H1 (cell line): ENCODE results near the gene TTC21A. TPM values are rescaled to one million over a fixed set of nuclear protein-coding genes. Genes with fewer than 3 reads are reported as not detected.

Experiments
- CTCF ChIA-PET: fragments of 300-600 bp; sonication (Branson Sonifier 250); formaldehyde crosslinking; loops from one replicate; lab custom pipeline; 2021; ENCODE audit not compliant: partially characterized antibody; lab: Charles Lee
- POLR2A ChIA-PET: fragments of 300-600 bp; sonication (Branson Sonifier 250); formaldehyde crosslinking; loops from one replicate; lab custom pipeline; 2021; ENCODE audit warnings: inconsistent platforms; ENCODE audit not compliant: partially characterized antibody; lab: Charles Lee
- DNase-seq, 2 experiments: peaks; one replicate each; pipeline versions ENCODE4 v3.0.0 to v3.0.0-alpha.2; 2010 to 2022; ENCODE audit warnings: low spot score in 2 of 2, low read depth in 1 of 2, mixed read lengths in 1 of 2
- FAIRE-seq: peaks from 2 replicates; lab custom pipeline; 2011; peaks lifted over from hg19 to GRCh38; lab: Jason Lieb, UNC
- H2AFZ ChIP-seq: 2 replicates; pipeline ENCODE4 v1.8.1; 2012; ENCODE audit warnings: low read length, inconsistent platforms
- H2AK5ac ChIP-seq: 2 replicates; pipeline ENCODE4 v1.6.1; 2013; ENCODE audit warnings: low read depth, low read length
- H2BK120ac ChIP-seq: replicated peaks from 2 replicates; pipeline ENCODE3; 2013; ENCODE audit warnings: low read depth, low read length, inconsistent platforms
- H2BK12ac ChIP-seq: 2 replicates; pipeline ENCODE4 v1.6.1; 2013; ENCODE audit warnings: low read depth, low read length
- H2BK15ac ChIP-seq: 2 replicates; pipeline ENCODE4 v1.6.1; 2013; ENCODE audit warnings: low read length
- H2BK20ac ChIP-seq: 2 replicates; pipeline ENCODE4 v1.6.1; 2013; ENCODE audit warnings: low read length
- H2BK5ac ChIP-seq: 2 replicates; pipeline ENCODE4 v1.6.1; 2013; ENCODE audit warnings: low read depth, low read length
- H3K14ac ChIP-seq: 2 replicates; pipeline ENCODE4 v1.6.1; 2013; ENCODE audit warnings: inconsistent platforms; ENCODE audit not compliant: insufficient read length
- H3K18ac ChIP-seq: 2 replicates; pipeline ENCODE4 v1.6.1; 2013; ENCODE audit warnings: low read length; ENCODE audit errors: extremely low read depth
- H3K23ac ChIP-seq: 2 replicates; pipeline ENCODE4 v1.6.1; 2013; ENCODE audit warnings: inconsistent platforms; ENCODE audit not compliant: insufficient read length
- H3K23me2 ChIP-seq: 2 replicates; pipeline ENCODE4 v1.6.1; 2013; ENCODE audit warnings: low read depth, low read length
- H3K27ac ChIP-seq: 2 replicates; pipeline ENCODE4 v1.6.1; 2011; ENCODE audit warnings: low read depth, low read length, inconsistent platforms
- H3K27me3 ChIP-seq, 4 experiments: replicated peaks in 1 of 4; 1 replicate in 1 of 4; 2 replicates in 3 of 4; pipeline versions ENCODE4 v1.6.1 to v1.8.1; 2011 to 2013; ENCODE audit warnings: low read length in 3 of 4, mild to moderate bottlenecking in 3 of 4, inconsistent platforms in 2 of 4, mixed read lengths in 2 of 4, moderate library complexity in 1 of 4; ENCODE audit not compliant: control insufficient read depth in 3 of 4, insufficient read depth in 3 of 4; ENCODE audit errors: extremely low read depth in 1 of 4
- H3K36me3 ChIP-seq, 4 experiments: 2 replicates each; pipeline versions ENCODE4 v1.6.1 to v1.8.1; 2011 to 2013; ENCODE audit warnings: mild to moderate bottlenecking in 4 of 4, low read length in 3 of 4, moderate library complexity in 2 of 4, control low read depth in 1 of 4, inconsistent platforms in 1 of 4; ENCODE audit not compliant: insufficient read depth in 4 of 4, control insufficient read depth in 2 of 4
- H3K4ac ChIP-seq: replicated peaks from 2 replicates; pipeline ENCODE3; 2013; ENCODE audit warnings: low read length, low read depth, mixed read lengths, inconsistent platforms; ENCODE audit not compliant: insufficient read length
- H3K4me1 ChIP-seq, 4 experiments: replicated peaks in 1 of 4; 1 replicate in 1 of 4; 2 replicates in 3 of 4; pipeline versions ENCODE4 v1.6.1 to v1.8.1; 2011 to 2013; ENCODE audit warnings: low read length in 3 of 4, inconsistent platforms in 2 of 4, mixed read lengths in 1 of 4; ENCODE audit not compliant: insufficient read depth in 4 of 4, control insufficient read depth in 3 of 4
- H3K4me2 ChIP-seq, 2 experiments: 2 replicates each; pipeline versions ENCODE4 v1.6.1 to v1.8.1; 2011 to 2013; ENCODE audit warnings: low read depth in 2 of 2, low read length in 2 of 2, control low read depth in 1 of 2, inconsistent platforms in 1 of 2, mild to moderate bottlenecking in 1 of 2; ENCODE audit not compliant: insufficient read depth in 1 of 2
- H3K4me3 ChIP-seq, 4 experiments: fragments of 200-600, 300-600 bp in 1 of 4; sonication (generic), shearing (Covaris generic), sonication (Bioruptor Twin) in 1 of 4; 2 replicates each; pipeline versions ENCODE4 v1.5.1 to v1.8.1; 2011 to 2016; ENCODE audit warnings: low read length in 4 of 4, low read depth in 3 of 4, control low read depth in 2 of 4, inconsistent platforms in 2 of 4, mild to moderate bottlenecking in 2 of 4, mixed read lengths in 1 of 4, moderate library complexity in 1 of 4; ENCODE audit not compliant: insufficient read depth in 2 of 4; ENCODE audit errors: extremely low read depth in 1 of 4
- H3K56ac ChIP-seq: replicated peaks from 2 replicates; pipeline ENCODE3; 2013; ENCODE audit warnings: low read depth, mild to moderate bottlenecking, mixed read lengths, low read length, inconsistent platforms; ENCODE audit not compliant: insufficient read length
- H3K79me1 ChIP-seq: 2 replicates; pipeline ENCODE4 v1.6.1; 2013; ENCODE audit warnings: low read depth, low read length, control low read depth
- H3K79me2 ChIP-seq, 2 experiments: 2 replicates each; pipeline versions ENCODE4 v1.6.1 to v1.8.1; 2012 to 2013; ENCODE audit warnings: low read length in 2 of 2, mild to moderate bottlenecking in 2 of 2, inconsistent platforms in 1 of 2; ENCODE audit not compliant: insufficient read depth in 2 of 2, control insufficient read depth in 1 of 2
- H3K9ac ChIP-seq, 4 experiments: replicated peaks in 1 of 4; 1 replicate in 1 of 4; 2 replicates in 3 of 4; pipeline versions ENCODE4 v1.6.1 to v1.8.1; 2011 to 2013; ENCODE audit warnings: low read depth in 3 of 4, low read length in 3 of 4, control low read depth in 2 of 4, mild to moderate bottlenecking in 2 of 4, moderate library complexity in 2 of 4, inconsistent platforms in 1 of 4; ENCODE audit errors: extremely low read depth in 1 of 4
- H3K9me3 ChIP-seq, 2 experiments: 2 replicates each; pipeline versions ENCODE4 v1.6.1 to v1.8.1; 2012 to 2013; ENCODE audit warnings: mild to moderate bottlenecking in 2 of 2, moderate library complexity in 2 of 2, control low read depth in 1 of 2, inconsistent platforms in 1 of 2, low read depth in 1 of 2, low read length in 1 of 2, mixed read lengths in 1 of 2; ENCODE audit not compliant: insufficient read depth in 2 of 2
- H4K20me1 ChIP-seq, 2 experiments: replicated peaks in 1 of 2; 2 replicates each; pipeline versions ENCODE3 to v1.8.1; 2011 to 2013; ENCODE audit warnings: inconsistent platforms in 2 of 2, low read length in 2 of 2, mild to moderate bottlenecking in 1 of 2; ENCODE audit not compliant: insufficient read depth in 2 of 2, control insufficient read depth in 1 of 2
- H4K5ac ChIP-seq: 2 replicates; pipeline ENCODE4 v1.6.1; 2013; ENCODE audit warnings: low read length, low read depth, mixed read lengths, inconsistent platforms; ENCODE audit not compliant: insufficient read length
- H4K8ac ChIP-seq: 2 replicates; pipeline ENCODE4 v1.8.0; 2013; ENCODE audit warnings: mild to moderate bottlenecking, moderate library complexity, low read length, inconsistent platforms; ENCODE audit not compliant: insufficient read depth; ENCODE audit errors: extremely low read depth
- H4K91ac ChIP-seq: replicated peaks from 2 replicates; pipeline ENCODE3; 2013; ENCODE audit warnings: low read length, mixed read lengths, inconsistent platforms; ENCODE audit not compliant: insufficient read length
- ATF3 ChIP-seq: IDR thresholded peaks from 2 replicates; pipeline ENCODE4 v1.6.1; 2011; ENCODE audit warnings: low read depth, mild to moderate bottlenecking, low read length; ENCODE audit not compliant: insufficient read depth
- CHD2 ChIP-seq: IDR thresholded peaks from 2 replicates; pipeline ENCODE4 v1.6.1; 2012; ENCODE audit warnings: low read length, improper control_type of control experiment
- GABPA ChIP-seq: IDR thresholded peaks from 2 replicates; pipeline ENCODE4 v1.6.1; 2011; ENCODE audit warnings: mild to moderate bottlenecking, low read length, moderate library complexity, borderline replicate concordance; ENCODE audit not compliant: insufficient read depth
- JUND ChIP-seq: IDR thresholded peaks from 2 replicates; pipeline ENCODE4 v1.6.1; 2011; ENCODE audit warnings: mild to moderate bottlenecking, improper control_type of control experiment, low read length
- MAX ChIP-seq: IDR thresholded peaks from 2 replicates; pipeline ENCODE4 v1.6.1; 2012; ENCODE audit warnings: inconsistent platforms
- NANOG ChIP-seq: IDR thresholded peaks from 2 replicates; pipeline ENCODE4 v1.6.1; 2011; ENCODE audit warnings: low read length, low read depth, mild to moderate bottlenecking, inconsistent platforms; ENCODE audit not compliant: insufficient read depth, poor library complexity, severe bottlenecking
- POLR2AphosphoS5 ChIP-seq: IDR thresholded peaks from 2 replicates; pipeline ENCODE4 v1.6.1; 2011; ENCODE audit warnings: low read depth, low read length
- POU5F1 ChIP-seq: IDR thresholded peaks from 2 replicates; pipeline ENCODE4 v1.6.1; 2011; ENCODE audit warnings: low read depth, mild to moderate bottlenecking, low read length, moderate library complexity
- RXRA ChIP-seq: IDR thresholded peaks from 2 replicates; pipeline ENCODE4 v1.6.1; 2011; ENCODE audit warnings: low read depth, mild to moderate bottlenecking, low read length, moderate library complexity; ENCODE audit not compliant: insufficient read depth
- WGBS, 2 experiments: shearing (Covaris generic) in 1 of 2; methylation state at CpG; one replicate each; pipeline versions ENCODE4 v1.1.6 to v1.1.7; 2013 to 2015; ENCODE audit warnings: low lambda C conversion rate in 2 of 2, mixed read lengths in 2 of 2, inconsistent platforms in 1 of 2, low coverage in 1 of 2, missing lambda C conversion rate in 1 of 2; ENCODE audit not compliant: insufficient replicate concordance in 2 of 2, insufficient coverage in 1 of 2, insufficient read length in 1 of 2; ENCODE audit errors: extremely low coverage in 1 of 2, missing lambda C conversion rate in 1 of 2; 5-methylcytosine and 5-hydroxymethylcytosine counted together
- polyA plus RNA-seq, 7 experiments: library from polyadenylated mRNA; depleted of rRNA in 3 of 7; stranded (reverse) in 5 of 7; unstranded in 2 of 7; fragments of >200 nt in 5 of 7; fragments of 200-250 nt in 2 of 7; gene quantifications; 1 replicate in 5 of 7; 2 replicates in 1 of 7; 4 replicates in 1 of 7; pipeline versions ENCODE4 v1.2.1 to v1.2.3, GENCODE V29; 2011 to 2013; ENCODE audit warnings: missing spikeins in 2 of 7, mixed read lengths in 2 of 7
- total RNA-seq: library from RNA; stranded (reverse); fragmentation: NEBNext Ultra II Directional; extraction: Animal tissue kit (Norgen Biotek cat#: 25700); gene quantifications from 2 replicates; pipeline ENCODE4 v1.2.1, GENCODE V29; 2021

TTC21A gene
- total and polyA plus RNA-seq, 2 of the 8 experiments (the other 6 are each of a cell fraction or from before 2014, with no cell fraction given): 2.3 to 2.8 TPM

DNA sequence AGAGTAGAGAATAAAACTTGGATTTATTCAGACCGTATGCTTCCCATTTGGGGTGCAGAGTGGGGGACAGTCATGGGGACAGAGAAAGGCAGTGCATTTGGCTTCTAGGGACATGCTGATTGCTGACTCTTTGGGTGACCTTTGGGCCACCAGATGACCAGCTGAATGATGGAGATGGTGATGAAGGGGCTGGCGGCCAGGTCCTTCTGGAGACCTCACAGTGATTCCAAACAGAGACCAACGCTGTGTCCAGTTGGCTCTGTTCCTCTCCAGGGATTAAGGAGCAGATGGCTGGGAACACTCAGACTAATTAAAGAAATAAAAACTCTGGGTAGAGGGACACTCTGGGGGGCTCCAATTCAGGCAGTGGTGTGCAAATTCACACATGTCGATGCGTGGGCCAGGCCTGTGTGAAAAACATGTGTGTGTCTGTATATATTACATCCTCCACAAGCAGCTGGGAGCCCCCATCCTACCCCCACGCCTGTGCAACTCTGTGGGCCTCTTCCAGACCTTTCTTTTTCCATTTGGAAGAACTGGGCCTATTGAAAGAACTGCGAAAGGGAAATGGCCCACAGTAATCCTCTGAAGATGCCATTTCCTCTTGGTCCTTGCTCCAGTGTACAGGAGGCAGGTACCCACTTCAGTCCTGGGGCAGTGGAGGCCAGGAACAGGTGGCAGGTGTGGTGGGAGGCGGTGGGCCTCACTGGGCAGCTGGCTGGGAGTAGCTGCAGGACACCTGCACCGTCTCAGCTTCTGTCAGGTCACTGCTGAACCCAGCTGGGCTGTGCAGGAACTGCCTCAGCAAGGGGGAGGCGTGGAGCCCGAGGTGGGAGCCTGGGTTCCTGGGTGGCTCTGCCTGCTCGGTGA is 76.0 kb downstream of the TTC21A start:
- Histone ChIP-seq H3K4me3 (no peak overlapping the region), H2AFZ (no peak overlapping the region), H3K4me1 (peaks cover 3 to 18% (median 11%) of the 10 kb centered on the region in 4 experiments), H2BK20ac (0 out of 2 replicates have a peak overlapping the region, but pooled peaks have one; percentile 34), H3K14ac (no peak overlapping the region), H2BK12ac (peak overlapping the region; percentile 30; the same call in 1 of the 2 replicates), H3K4me2 (no peak overlapping the region), H3K27me3 (peaks cover 0 to 12% (median 10%) of the 10 kb centered on the region in 4 experiments; a peak in 6 of 7 replicates), H3K79me1 (no peaks in the 10 kb centered on the region), H3K9me3 (no peaks in the 10 kb centered on the region), H3K27ac (no peak overlapping the region), H4K20me1 (peaks cover 0 to 1% of the 10 kb centered on the region in 2 experiments), H3K23me2 (peaks cover 2% of the 10 kb centered on the region; the same call in 1 of the 2 replicates), H3K79me2 (no peaks in the 10 kb centered on the region), H3K18ac (no peak overlapping the region), H4K91ac (no peak overlapping the region), H4K8ac (no peak overlapping the region)
- no peak for DNase-seq
- 92% methylated on average over 12 of the region's 12 CpGs; no CpG with 5 or more reads in 1 of the 2 experiments for WGBS, 2 experiments
- CTCF ChIA-PET: interaction anchor here (0.5 to 18.0 kb wide), 6 partner anchors 11 to 101 kb away, joined by 3 to 767 read pairs (median 12); partner anchors contain the start of genes CX3CR1 and TTC21A
- POLR2A ChIA-PET: interaction anchor here (0.6 to 1.7 kb wide), 2 partner anchors 76 to 224 kb away, joined by 3 read pairs; partner anchors contain the start of genes GORASP1, RPSA and TTC21A
- no peak for TF ChIP-seq POU5F1
- TF ChIP-seq CHD2: no peak
- no peak for TF ChIP-seq MAX
- TF ChIP-seq NANOG: no peak
- no peak for TF ChIP-seq JUND
- no peak for TF ChIP-seq GABPA
- TF ChIP-seq ATF3: no peak
- TF ChIP-seq RXRA: no peak
- no peak for TF ChIP-seq POLR2AphosphoS5
- TF ChIP-seq, all 59 proteins: peak for 0
- no peak overlapping the region for H3K23ac ChIP-seq
- no peak overlapping the region; the same call in 1 of the 2 replicates for H2BK5ac ChIP-seq
- no peaks in the 10 kb centered on the region for H3K36me3 ChIP-seq
- H3K4ac ChIP-seq: no peak overlapping the region
- H3K9ac ChIP-seq: no peak overlapping the region
- no peak overlapping the region for H2AK5ac ChIP-seq
- FAIRE-seq: no peak
- H2BK120ac ChIP-seq: no peak overlapping the region
- H4K5ac ChIP-seq: no peak overlapping the region
- H3K56ac ChIP-seq: no peak overlapping the region
- peak overlapping the region; percentile 53; the same call in 1 of the 2 replicates for H2BK15ac ChIP-seq
